CD4-positive, alpha-beta T cell (primary cell): ENCODE measurements around the gene GDF7. TPM values are rescaled to one million over a fixed set of nuclear protein-coding genes. Genes with fewer than 3 reads are reported as not detected.

ENCODE experiments used
- ATAC-seq: fragments of 200-7000 bp; cut with Tn5 transposase; one replicate; pipeline ENCODE4 v1.10.0; 2022; ENCODE audit warnings: mild to moderate bottlenecking; ENCODE audit not compliant: poor library complexity
- CTCF ChIA-PET: fragments of 350-600 bp; sonication (Branson Sonifier 250); formaldehyde crosslinking; loops from one replicate; lab custom pipeline; 2021; ENCODE audit warnings: antibody characterized with exemption, inconsistent platforms; lab: Charles Lee
- POLR2A ChIA-PET: fragments of 350-600 bp; sonication (Branson Sonifier 250); formaldehyde crosslinking; loops from one replicate; lab custom pipeline; 2021; ENCODE audit warnings: antibody characterized with exemption, inconsistent platforms; lab: Charles Lee
- DNase-seq, 14 experiments: peaks; one replicate each; pipeline ENCODE4 v3.0.0-alpha.2; 2013 to 2020; ENCODE audit warnings: mixed read lengths in 2 of 14
- H3K27ac ChIP-seq, 2 donors: one replicate each; pipeline versions ENCODE4 v1.5.1 to v1.7.0; 2013; ENCODE audit warnings: low read length in 2 of 2, low read depth in 1 of 2, mild to moderate bottlenecking in 1 of 2
- H3K27me3 ChIP-seq, 2 experiments: 1 replicate in 1 of 2; 2 replicates in 1 of 2; pipeline versions ENCODE4 v1.6.1 to v1.7.0; 2013; ENCODE audit warnings: low read length in 2 of 2, control low read depth in 1 of 2, mild to moderate bottlenecking in 1 of 2, moderate library complexity in 1 of 2; ENCODE audit not compliant: insufficient read depth in 2 of 2, control insufficient read depth in 1 of 2
- H3K36me3 ChIP-seq: one replicate; pipeline ENCODE4 v1.6.1; 2013; ENCODE audit warnings: low read length, control low read depth; ENCODE audit not compliant: insufficient read depth
- H3K4me1 ChIP-seq: one replicate; pipeline ENCODE4 v1.6.1; 2013; ENCODE audit warnings: low read length, control low read depth; ENCODE audit not compliant: insufficient read depth
- H3K4me3 ChIP-seq: one replicate; pipeline ENCODE4 v1.5.1; 2013; ENCODE audit warnings: mild to moderate bottlenecking, low read length, moderate library complexity
- H3K9me3 ChIP-seq, 2 experiments: 1 replicate in 1 of 2; 2 replicates in 1 of 2; pipeline versions ENCODE4 v1.6.1 to v1.7.0; 2013; ENCODE audit warnings: low read length in 2 of 2, mild to moderate bottlenecking in 2 of 2, control low read depth in 1 of 2, moderate library complexity in 1 of 2; ENCODE audit not compliant: control insufficient read depth in 1 of 2, insufficient read depth in 1 of 2
- H3K27ac Mint-ChIP-seq: one replicate; pipeline ENCODE4 v1.8.0; 2020; ENCODE audit warnings: mixed read lengths
- H3K27me3 Mint-ChIP-seq: one replicate; pipeline ENCODE4 v1.8.0; 2021; ENCODE audit warnings: mixed read lengths
- H3K36me3 Mint-ChIP-seq: one replicate; pipeline ENCODE4 v1.8.0; 2021; ENCODE audit warnings: low read depth, mixed read lengths
- H3K4me1 Mint-ChIP-seq: one replicate; pipeline ENCODE4 v1.8.0; 2021; ENCODE audit warnings: low read depth, mixed read lengths
- H3K4me3 Mint-ChIP-seq: one replicate; pipeline ENCODE4 v1.8.0; 2020; ENCODE audit warnings: mild to moderate bottlenecking, mixed read lengths
- H3K9me3 Mint-ChIP-seq: one replicate; pipeline ENCODE4 v1.8.0; 2020; ENCODE audit warnings: mixed read lengths
- CTCF ChIP-seq: fragments of 200-600 bp; IDR thresholded peaks from one replicate; pipeline ENCODE4 v1.8.0; 2022; ENCODE audit warnings: antibody characterized with exemption, mild to moderate bottlenecking
- intact Hi-C, 2 experiments: fragments of 100-400 bp; cut with DNase I in 1 of 2; cut with micrococcal nuclease in 1 of 2; formaldehyde crosslinking; loops; one replicate each; pipeline versions ENCODE4 v1.15.1 to v1.9.0; 2023 to 2025; cut with DNase I, micrococcal nuclease
- total RNA-seq, 174 experiments: library from RNA in 2 of 174; stranded (reverse) in 2 of 174; gene quantifications; one replicate each; pipeline ENCODE4 v1.2.3 and lab custom pipeline; 2021 to 2026

The GDF7 gene
- total RNA-seq, 2 experiments from 2014 or later = 0.05 to 0.14 TPM

GRCh38 chr2:20654535-20654813, 12.5 kb upstream of the GDF7 start:
- H3K27me3 ChIP-seq = peaks cover 0 to 5% of the 10 kb centered on the region in 2 experiments
- Mint-ChIP-seq H3K36me3 (no peaks in the 10 kb centered on the region), H3K9me3 (no peaks in the 10 kb centered on the region), H3K4me1 (peaks cover 24% of the 10 kb centered on the region), H3K4me3 (no peak overlapping the region), H3K27ac (no peak overlapping the region), H3K27me3 (peaks cover 14% of the 10 kb centered on the region)
- no peaks in the 10 kb centered on the region for H3K9me3 ChIP-seq
- no peaks in the 10 kb centered on the region for H3K36me3 ChIP-seq
- H3K4me1 ChIP-seq = peaks cover 20% of the 10 kb centered on the region
- H3K27ac ChIP-seq = no peak overlapping the region
- POLR2A ChIA-PET = no interaction called here
- intact Hi-C loops = loop anchor here (5.0 kb wide), 4 partner anchors 302 to 1307 kb away; partner anchors contain the start of genes LAPTM4A (in 1 of the 2), PUM2 (in 1 of the 2) and TTC32 (in 1 of the 2)
- ATAC-seq (no peak), DNase-seq (no peak)
- CTCF ChIA-PET = interaction anchor here (0.6 kb wide), 1 partner anchor 51 kb away, joined by 5 read pairs; no protein-coding TSS in a partner anchor
- no peak overlapping the region for H3K4me3 ChIP-seq
- TF ChIP-seq CTCF = no peak

GRCh38 chr2:20656561-20656960, 10.4 kb upstream of the GDF7 start:
- no peaks in the 10 kb centered on the region for H3K36me3 ChIP-seq
- DNase-seq = no peak
- H3K4me1 Mint-ChIP-seq = peaks cover 8% of the 10 kb centered on the region
- H3K4me1 ChIP-seq = peaks cover 7% of the 10 kb centered on the region
- no peak for TF ChIP-seq CTCF
- H3K9me3 ChIP-seq = no peaks in the 10 kb centered on the region
- H3K27ac Mint-ChIP-seq = no peak overlapping the region
- peaks cover 32% of the 10 kb centered on the region for H3K27me3 Mint-ChIP-seq
- no peaks in the 10 kb centered on the region for H3K9me3 Mint-ChIP-seq
- POLR2A ChIA-PET = no interaction called here
- H3K27ac ChIP-seq = no peak overlapping the region
- H3K27me3 ChIP-seq = peaks cover 1 to 15% of the 10 kb centered on the region in 2 experiments
- no peak overlapping the region for H3K4me3 Mint-ChIP-seq
- no peak for ATAC-seq
- CTCF ChIA-PET = no interaction called here
- H3K36me3 Mint-ChIP-seq = no peaks in the 10 kb centered on the region
- no peak overlapping the region for H3K4me3 ChIP-seq
- intact Hi-C loops = no loop called here

GRCh38 chr2:20657522-20658235, 9.3 kb upstream of the GDF7 start:
- CTCF ChIA-PET = no interaction called here

More at GRCh38 chr2:20657522-20658235, 9.3 kb upstream of the GDF7 start:
- no peak overlapping the region for H3K27ac Mint-ChIP-seq
- intact Hi-C loops = no loop called here
- Histone ChIP-seq H3K27ac (no peak overlapping the region), H3K4me1 (peaks cover 6% of the 10 kb centered on the region), H3K36me3 (no peaks in the 10 kb centered on the region), H3K4me3 (no peak overlapping the region), H3K27me3 (peaks cover 11 to 26% of the 10 kb centered on the region in 2 experiments), H3K9me3 (no peaks in the 10 kb centered on the region)
- H3K36me3 Mint-ChIP-seq = no peaks in the 10 kb centered on the region
- POLR2A ChIA-PET = no interaction called here
- H3K9me3 Mint-ChIP-seq = no peaks in the 10 kb centered on the region
- DNase-seq = no peak
- no peak for TF ChIP-seq CTCF
- H3K4me3 Mint-ChIP-seq = no peak overlapping the region
- H3K4me1 Mint-ChIP-seq = no peaks in the 10 kb centered on the region
- ATAC-seq = no peak
- H3K27me3 Mint-ChIP-seq = peaks cover 43% of the 10 kb centered on the region
